Effector memory CD8-positive, alpha-beta T cell (primary cell): ENCODE measurements around the gene CDH15.

Source experiments
- ATAC-seq: fragments of 150-1000 bp; cut with Tn5 transposase; replicated peaks from 2 replicates; pipeline ENCODE4 v1.10.0; 2021; ENCODE audit warnings: mild to moderate bottlenecking, moderate library complexity
- DNase-seq, 3 experiments: peaks; one replicate each; pipeline ENCODE4 v3.0.0; 2021
- H3K27ac Mint-ChIP-seq, 2 donors: one replicate each; pipeline ENCODE4 v1.8.0; 2022; ENCODE audit warnings: mild to moderate bottlenecking in 2 of 2, mixed read lengths in 2 of 2, moderate library complexity in 2 of 2
- H3K27me3 Mint-ChIP-seq, 2 donors: one replicate each; pipeline ENCODE4 v1.8.0; 2022; ENCODE audit warnings: mixed read lengths in 2 of 2
- H3K36me3 Mint-ChIP-seq: one replicate; pipeline ENCODE4 v1.8.0; 2022; ENCODE audit warnings: mild to moderate bottlenecking, moderate library complexity, mixed read lengths; ENCODE audit not compliant: insufficient read depth
- H3K4me1 Mint-ChIP-seq, 2 donors: one replicate each; pipeline ENCODE4 v1.8.0; 2022; ENCODE audit warnings: low read depth in 2 of 2, mixed read lengths in 2 of 2
- H3K4me3 Mint-ChIP-seq, 2 donors: one replicate each; pipeline ENCODE4 v1.8.0; 2022; ENCODE audit warnings: mild to moderate bottlenecking in 2 of 2, mixed read lengths in 2 of 2, moderate library complexity in 2 of 2
- H3K9me3 Mint-ChIP-seq, 2 donors: one replicate each; pipeline ENCODE4 v1.8.0; 2022; ENCODE audit warnings: mixed read lengths in 2 of 2

Gene CDH15

DNA sequence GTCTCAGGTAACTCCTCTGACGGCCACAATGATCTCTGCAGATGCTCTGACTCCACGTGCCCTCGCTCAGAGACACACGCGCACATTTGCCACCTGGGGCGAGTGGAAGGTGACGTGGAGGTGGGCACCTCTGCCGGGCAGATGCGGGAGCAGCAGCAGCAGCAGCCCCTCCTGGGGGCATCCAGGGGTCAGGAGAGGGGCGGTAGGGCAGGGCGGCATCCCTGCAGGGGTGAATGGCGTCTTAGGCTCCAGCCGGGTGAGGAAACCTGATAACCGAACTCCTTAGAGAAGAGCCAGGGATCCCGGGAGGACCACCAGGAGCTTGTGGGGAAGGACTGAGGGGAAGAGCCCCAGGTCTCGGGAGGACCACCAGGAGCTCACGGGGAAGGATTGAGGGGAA lies 34.6 kb upstream of the CDH15 start:
- no peak overlapping the region for H3K27ac Mint-ChIP-seq

DNA sequence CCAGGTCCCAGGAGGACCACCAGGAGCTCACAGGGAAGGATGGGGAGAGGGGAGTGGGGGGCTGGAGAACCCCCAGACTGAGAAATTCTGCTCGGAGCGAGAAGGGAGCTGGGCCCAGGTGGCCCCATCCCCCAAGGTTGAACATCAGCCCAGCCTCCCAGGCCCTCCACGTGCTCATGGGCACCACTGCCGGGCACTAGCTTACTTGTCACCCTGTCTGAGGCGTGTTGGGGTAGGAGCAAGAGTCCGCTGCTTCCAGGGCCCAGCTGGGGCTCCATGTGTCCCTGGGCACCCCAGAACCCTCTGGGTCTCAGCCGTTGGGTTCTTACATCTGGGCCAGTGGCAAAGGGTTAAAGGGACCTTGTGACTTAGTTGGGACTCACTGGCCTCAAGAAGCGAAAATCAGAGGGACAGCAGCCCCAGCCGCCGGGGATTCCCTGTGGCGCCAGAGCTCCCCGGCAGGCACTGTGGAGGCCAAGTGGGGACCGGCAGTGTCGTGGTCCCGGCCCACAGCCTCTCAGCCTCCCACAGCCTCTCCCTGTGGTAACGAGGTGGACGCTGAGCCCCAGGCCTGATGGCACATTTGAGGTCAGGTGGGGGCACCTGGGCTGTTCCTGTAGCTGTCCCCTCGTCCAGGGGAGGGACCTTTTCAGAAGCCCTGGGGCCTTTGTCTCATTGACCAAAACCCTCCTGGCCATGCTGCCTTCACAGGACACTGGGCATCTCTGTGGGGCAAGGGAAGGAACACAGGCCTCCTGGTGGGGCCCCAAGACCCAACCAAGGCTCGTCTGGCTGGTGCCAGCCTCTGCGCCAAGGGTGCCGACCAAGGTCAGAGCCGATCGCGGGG lies 33.7 kb upstream of the CDH15 start:
- no peak overlapping the region for H3K4me3 Mint-ChIP-seq

More for the DNA sequence above, 34.6 kb upstream of the CDH15 start:
- Mint-ChIP-seq H3K4me3 (no peak overlapping the region), H3K4me1 (no peaks in the 10 kb centered on the region), H3K27me3 (no peaks in the 10 kb centered on the region), H3K9me3 (no peaks in the 10 kb centered on the region), H3K36me3 (peaks cover 26% of the 10 kb centered on the region)
- no peak for ATAC-seq
- DNase-seq, result no peak

DNA sequence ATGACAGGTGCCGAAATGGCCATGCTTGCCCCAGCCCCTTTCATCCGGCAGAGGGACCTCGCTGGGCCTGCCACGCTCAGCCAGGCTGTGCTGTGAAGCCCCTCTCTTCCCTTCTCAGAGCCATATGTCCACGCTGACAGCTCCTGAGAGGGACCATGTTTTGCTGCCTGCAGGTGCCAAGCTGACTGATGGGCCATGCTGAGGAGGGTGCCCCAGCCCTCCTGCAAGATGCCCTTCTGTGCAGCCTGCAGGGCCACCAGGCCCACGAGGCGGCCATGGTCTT lies 33.1 kb upstream of the CDH15 start:
- Mint-ChIP-seq H3K27me3 (no peaks in the 10 kb centered on the region), H3K36me3 (peaks cover 27% of the 10 kb centered on the region)
- ATAC-seq, result no peak

More for the DNA sequence above, 33.7 kb upstream of the CDH15 start:
- no peaks in the 10 kb centered on the region for H3K9me3 Mint-ChIP-seq
- H3K4me1 Mint-ChIP-seq, result no peaks in the 10 kb centered on the region
- no peak overlapping the region for H3K27ac Mint-ChIP-seq
- H3K27me3 Mint-ChIP-seq, result no peaks in the 10 kb centered on the region
- ATAC-seq (no peak), DNase-seq (no peak)
- peaks cover 26% of the 10 kb centered on the region for H3K36me3 Mint-ChIP-seq

DNA sequence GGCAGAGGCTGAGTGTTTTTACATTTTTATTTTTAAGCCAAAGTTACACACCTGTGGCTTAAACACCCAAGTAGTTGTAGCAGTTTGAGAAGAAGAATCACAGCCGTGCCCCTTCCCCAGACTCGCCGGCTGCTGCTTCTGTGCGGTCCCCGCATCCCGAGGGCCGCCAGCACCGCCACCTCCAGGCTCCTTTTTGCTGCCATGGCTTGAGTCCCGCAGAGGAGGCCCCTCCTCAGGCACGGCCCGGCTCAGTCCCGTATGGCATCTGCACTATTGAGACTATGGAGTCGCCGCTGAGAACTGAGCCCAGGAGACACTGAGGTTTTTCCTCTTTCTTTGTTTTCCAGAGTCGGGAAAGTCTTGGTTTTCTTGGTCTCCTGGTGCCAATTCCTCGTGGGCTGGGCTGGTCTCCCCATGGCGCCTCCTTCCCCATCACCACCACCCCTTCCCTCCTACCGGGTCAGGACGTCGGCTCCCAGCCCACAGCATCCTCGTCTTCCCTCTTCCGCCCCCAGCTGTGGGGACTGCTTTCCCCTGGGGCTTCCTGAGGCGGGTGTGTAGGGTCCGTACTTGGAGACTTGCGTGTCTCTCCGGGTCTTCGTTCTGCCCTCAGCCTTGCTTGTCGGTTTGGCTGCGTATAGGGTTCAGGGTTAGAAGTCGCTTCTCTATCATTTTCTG lies 32.6 kb upstream of the CDH15 start:
- DNase-seq (no peak), ATAC-seq (no peak)
- Mint-ChIP-seq H3K27ac (no peak overlapping the region), H3K27me3 (no peaks in the 10 kb centered on the region), H3K4me3 (no peak overlapping the region), H3K36me3 (peaks cover 26% of the 10 kb centered on the region), H3K9me3 (no peaks in the 10 kb centered on the region), H3K4me1 (no peaks in the 10 kb centered on the region)

More for the DNA sequence above, 33.1 kb upstream of the CDH15 start:
- Mint-ChIP-seq H3K9me3 (no peaks in the 10 kb centered on the region), H3K4me3 (no peak overlapping the region), H3K4me1 (no peaks in the 10 kb centered on the region), H3K27ac (no peak overlapping the region)
- DNase-seq, result no peak

DNA sequence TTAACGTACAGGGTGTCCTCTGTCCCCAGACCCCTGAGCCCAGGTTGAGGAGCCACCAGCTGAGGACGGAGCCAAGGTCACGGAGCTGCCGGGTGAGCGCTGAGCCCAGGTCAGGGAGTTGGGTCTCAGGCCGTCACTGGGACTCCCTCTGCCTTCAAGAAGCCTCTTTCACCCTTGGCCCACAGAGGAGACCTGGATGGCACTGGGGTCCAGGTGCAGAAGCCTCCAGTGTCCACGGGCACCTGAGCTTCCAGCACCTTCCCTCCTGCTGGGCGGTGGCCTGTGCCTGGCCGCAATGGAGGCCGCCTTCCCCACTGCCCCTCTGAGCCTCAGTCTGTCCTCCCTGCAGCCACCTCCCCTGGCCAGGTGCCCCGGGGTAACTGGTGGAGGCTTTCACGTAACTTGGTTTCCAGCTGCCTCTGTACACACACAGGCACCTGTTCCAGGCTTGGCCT lies 31.6 kb upstream of the CDH15 start:
- no peaks in the 10 kb centered on the region for H3K9me3 Mint-ChIP-seq
- no peaks in the 10 kb centered on the region for H3K4me1 Mint-ChIP-seq
- DNase-seq, result no peak
- no peak overlapping the region for H3K4me3 Mint-ChIP-seq
- H3K27me3 Mint-ChIP-seq, result no peaks in the 10 kb centered on the region
- ATAC-seq, result no peak
- peaks cover 20% of the 10 kb centered on the region for H3K36me3 Mint-ChIP-seq
- H3K27ac Mint-ChIP-seq, result no peak overlapping the region

DNA sequence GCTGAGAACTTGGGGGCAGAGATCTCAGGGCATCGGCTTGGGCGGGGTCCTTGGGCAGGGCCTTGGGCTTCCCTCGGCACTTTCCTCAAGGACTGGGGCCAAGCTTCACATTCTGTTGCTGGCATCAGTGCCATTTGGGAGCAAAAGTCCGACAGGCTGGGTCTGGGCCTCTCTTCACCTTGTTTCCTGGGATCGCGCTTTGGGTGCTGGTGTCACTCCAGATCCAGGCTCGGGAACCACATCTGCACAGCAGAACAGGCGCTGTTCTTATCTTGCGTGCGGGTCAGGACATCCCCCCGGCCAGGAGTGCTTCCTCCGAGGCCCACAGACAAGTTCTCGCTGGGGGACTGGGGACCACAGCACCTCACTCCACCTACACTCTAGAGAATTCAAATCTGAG lies 31.1 kb upstream of the CDH15 start:
- Mint-ChIP-seq H3K4me1 (no peaks in the 10 kb centered on the region), H3K4me3 (no peak overlapping the region), H3K27ac (no peak overlapping the region), H3K9me3 (no peaks in the 10 kb centered on the region), H3K36me3 (peaks cover 20% of the 10 kb centered on the region), H3K27me3 (no peaks in the 10 kb centered on the region)
- DNase-seq (no peak), ATAC-seq (no peak)

DNA sequence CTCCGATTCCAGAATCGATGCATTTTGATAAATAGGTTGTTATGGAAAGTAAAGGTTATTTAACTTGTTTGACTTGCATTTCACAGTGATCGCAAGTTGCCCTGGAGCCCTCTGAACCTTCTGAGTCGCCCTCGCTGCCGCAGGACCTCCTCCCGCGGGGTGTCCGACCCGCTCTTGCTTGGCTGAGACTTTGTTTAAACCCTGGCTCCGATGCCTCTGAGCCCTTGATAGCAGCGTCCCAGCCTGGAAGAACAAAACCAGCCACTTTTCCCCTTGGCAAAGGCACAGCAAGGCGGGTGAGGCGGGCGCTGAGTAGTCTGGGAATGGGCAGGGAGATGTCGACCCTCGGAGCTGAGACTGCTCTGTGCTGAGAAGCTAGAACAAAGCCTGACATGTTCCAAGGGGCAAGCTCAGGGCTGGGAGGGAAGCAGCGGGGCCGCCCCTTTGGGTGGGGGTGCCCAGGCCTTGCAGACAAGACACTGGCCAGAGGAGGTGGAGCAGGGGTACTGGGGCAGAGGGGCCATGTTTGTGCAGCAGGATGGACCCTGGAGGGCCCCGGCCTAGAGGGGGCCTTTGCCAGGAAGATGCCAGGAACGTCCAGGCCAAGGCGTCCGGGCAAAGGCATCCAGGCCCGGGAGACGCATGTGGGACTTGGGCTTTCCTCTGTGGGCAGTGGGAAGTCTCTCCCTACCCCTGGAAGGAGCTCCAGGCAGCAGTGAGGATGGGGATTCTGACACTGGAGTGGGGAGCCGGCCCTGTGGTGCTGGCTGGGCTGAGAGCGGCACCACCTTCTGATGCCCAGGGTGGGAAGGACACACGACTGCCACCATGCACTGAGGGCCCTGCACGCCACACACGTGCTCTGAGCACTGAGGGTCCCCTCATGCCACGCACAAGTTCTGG lies 30.3 kb upstream of the CDH15 start:
- H3K4me3 Mint-ChIP-seq, result no peak overlapping the region
- peaks cover 19% of the 10 kb centered on the region for H3K36me3 Mint-ChIP-seq
- no peaks in the 10 kb centered on the region for H3K4me1 Mint-ChIP-seq
- no peak for DNase-seq
- H3K27me3 Mint-ChIP-seq, result no peaks in the 10 kb centered on the region
- no peaks in the 10 kb centered on the region for H3K9me3 Mint-ChIP-seq
- ATAC-seq, result no peak
- H3K27ac Mint-ChIP-seq, result no peak overlapping the region

DNA sequence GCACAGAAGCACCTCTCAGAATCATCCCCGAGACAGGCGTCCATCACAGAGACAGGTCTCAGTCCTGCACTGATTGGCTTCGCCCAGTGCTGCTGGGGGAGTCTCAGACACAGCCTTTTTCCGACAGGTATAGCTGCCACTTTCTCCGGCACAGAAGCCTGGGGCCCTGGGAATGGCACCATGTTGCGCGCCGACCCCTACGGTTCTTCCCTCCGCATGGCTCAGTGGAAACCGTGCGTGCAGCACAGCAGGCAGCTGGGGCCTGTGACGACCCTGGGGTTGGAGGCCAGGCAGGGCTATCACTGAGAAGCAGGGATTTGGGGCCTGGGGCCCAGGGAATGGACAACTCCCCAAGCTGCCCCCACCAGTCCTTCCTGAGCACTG lies 29.7 kb upstream of the CDH15 start:
- peaks cover 0 to 1% of the 10 kb centered on the region in 2 donors for H3K4me1 Mint-ChIP-seq
- ATAC-seq, result no peak

DNA sequence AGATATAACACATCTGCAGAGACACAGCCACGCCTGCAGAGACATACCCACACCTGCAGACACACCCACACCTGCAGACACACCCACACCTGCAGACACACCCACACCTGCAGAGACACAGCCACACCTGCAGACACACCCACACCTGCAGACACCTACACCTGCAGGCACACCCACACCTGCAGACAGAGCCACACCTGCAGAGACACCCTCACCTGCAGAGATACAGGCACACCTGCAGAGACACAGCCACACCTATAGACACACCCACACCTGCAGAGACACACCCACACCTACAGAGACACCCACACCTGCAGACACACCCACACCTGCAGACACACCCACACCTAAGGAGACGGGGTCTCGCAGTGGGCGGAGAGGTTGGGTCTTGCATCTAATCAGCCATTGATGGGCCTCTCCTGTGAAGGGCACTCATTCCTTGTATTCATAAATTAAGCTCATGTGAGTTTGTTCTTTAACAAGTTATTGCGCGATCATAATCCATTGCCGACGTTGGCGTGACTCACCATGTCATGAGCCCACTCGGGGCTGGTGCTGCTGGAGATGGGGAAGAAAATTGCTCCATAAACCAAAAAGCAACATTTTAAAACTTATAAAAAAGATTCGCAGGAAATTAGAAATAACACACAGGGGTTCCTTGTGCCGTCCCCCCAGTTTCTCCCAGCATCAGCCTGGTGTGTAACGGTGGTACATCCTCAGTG lies 28.9 kb upstream of the CDH15 start:
- DNase-seq, result no peak
- Mint-ChIP-seq H3K27me3 (no peaks in the 10 kb centered on the region), H3K4me3 (no peak overlapping the region), H3K36me3 (peaks cover 22% of the 10 kb centered on the region), H3K4me1 (peaks cover 0 to 1% of the 10 kb centered on the region in 2 donors), H3K9me3 (no peaks in the 10 kb centered on the region), H3K27ac (no peak overlapping the region)
- ATAC-seq, result no peak

More for the DNA sequence above, 29.7 kb upstream of the CDH15 start:
- Mint-ChIP-seq H3K27me3 (no peaks in the 10 kb centered on the region), H3K4me3 (no peak overlapping the region), H3K9me3 (no peaks in the 10 kb centered on the region), H3K36me3 (peaks cover 22% of the 10 kb centered on the region), H3K27ac (no peak overlapping the region)
- no peak for DNase-seq

DNA sequence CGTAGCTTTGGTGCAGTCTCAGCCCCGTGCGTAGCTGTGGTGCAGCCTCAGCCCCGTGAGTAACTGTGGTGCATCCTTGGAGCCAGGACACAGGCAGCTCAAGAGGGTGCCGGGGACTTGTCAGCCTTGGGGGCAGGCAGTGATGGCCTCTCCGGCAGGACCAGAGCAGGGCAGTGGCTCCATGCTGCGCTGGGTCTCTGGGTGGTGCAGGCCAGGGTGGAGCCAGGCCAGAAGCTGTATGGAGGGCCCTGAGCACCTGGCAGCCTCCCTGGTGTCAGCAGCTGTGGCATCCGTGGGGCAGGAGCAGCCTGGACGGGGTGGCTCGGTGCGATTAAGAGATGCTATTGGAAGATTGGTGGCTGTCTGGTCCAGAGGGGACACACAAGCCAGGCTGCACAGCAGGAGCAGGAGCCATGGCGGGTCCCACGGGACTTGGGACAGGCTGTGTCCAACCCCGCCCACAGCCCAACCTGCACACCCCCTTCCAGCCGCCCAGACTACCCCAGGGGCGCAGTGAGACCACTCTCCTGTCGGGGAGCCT lies 28.3 kb upstream of the CDH15 start:
- Mint-ChIP-seq H3K36me3 (peaks cover 28% of the 10 kb centered on the region), H3K27ac (no peak overlapping the region)
- no peak for ATAC-seq

DNA sequence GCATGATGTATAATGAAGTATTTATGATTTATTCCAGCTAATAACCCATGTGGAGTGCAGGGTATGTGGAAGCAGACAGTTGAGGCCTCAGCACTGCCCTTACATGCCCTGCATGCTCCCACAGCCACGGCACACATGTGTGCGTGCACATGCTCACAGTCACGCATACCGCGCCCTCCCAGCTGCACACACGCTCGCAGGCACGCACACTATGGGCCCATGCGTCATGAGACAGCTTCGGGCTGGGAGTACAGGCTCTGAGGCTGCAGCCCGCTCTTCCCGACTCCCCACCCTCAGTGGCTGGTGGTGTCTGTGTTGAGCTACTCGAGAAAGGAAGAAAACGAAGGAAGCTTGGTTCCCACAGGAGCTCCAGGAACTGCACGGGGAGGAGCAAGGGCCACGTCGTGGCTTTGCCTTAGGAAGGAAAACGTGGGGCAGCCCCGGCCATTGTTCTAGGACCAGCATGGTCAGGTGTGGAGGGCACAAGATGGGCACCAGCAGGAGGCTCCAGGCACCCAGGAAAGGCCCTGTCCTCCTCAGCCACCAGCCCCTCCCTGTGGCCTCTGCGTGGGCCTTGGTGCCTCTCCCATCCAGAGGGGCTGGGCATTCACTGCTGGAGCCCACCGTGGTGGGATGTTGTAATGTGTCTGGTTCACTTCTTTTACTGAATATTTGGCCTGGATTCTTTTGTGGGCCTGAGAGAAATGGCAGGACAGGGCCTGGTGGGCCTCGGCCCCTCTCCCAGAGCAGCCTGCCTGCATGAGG lies 27.5 kb upstream of the CDH15 start:
- Mint-ChIP-seq H3K4me3 (no peak overlapping the region), H3K4me1 (peaks cover 0 to 1% of the 10 kb centered on the region in 2 donors), H3K27ac (peak overlapping the region in 1 of 2 donors; percentile 76), H3K36me3 (peaks cover 29% of the 10 kb centered on the region), H3K9me3 (no peaks in the 10 kb centered on the region), H3K27me3 (no peaks in the 10 kb centered on the region)
- ATAC-seq (no peak), DNase-seq (no peak)

More for the DNA sequence above, 28.3 kb upstream of the CDH15 start:
- no peak overlapping the region for H3K4me3 Mint-ChIP-seq
- peaks cover 0 to 1% of the 10 kb centered on the region in 2 donors for H3K4me1 Mint-ChIP-seq
- H3K27me3 Mint-ChIP-seq, result no peaks in the 10 kb centered on the region
- H3K9me3 Mint-ChIP-seq, result no peaks in the 10 kb centered on the region
- no peak for DNase-seq

DNA sequence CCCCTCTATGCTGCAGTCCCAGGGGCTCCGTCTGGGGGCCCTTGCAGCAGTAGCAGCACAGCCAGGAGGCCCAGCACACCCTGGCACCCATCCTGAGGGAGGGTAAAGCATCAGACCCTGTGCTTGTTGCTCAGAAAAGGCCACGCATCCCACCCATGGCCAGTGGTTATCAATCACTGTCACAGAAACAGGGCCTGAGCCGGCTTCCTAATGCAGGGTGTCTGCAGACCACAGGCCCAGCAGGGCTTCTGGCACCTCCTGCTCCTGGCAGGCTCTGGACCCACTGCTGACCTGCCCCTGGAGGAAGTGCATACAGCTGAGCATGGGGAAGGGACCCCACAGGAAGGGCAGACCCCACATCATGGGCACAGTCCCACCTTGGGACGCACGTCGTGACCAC lies 26.9 kb upstream of the CDH15 start:
- DNase-seq, result no peak
- peaks cover 0 to 1% of the 10 kb centered on the region in 2 donors for H3K4me1 Mint-ChIP-seq
- H3K9me3 Mint-ChIP-seq, result no peaks in the 10 kb centered on the region
- H3K27ac Mint-ChIP-seq, result no peak overlapping the region
- no peak for ATAC-seq
- no peaks in the 10 kb centered on the region for H3K27me3 Mint-ChIP-seq
- peaks cover 25% of the 10 kb centered on the region for H3K36me3 Mint-ChIP-seq
- no peak overlapping the region for H3K4me3 Mint-ChIP-seq
